Spinal cord (tissue), 10 donors: ENCODE measurements around the gene CERS5. TPM values are rescaled to one million over a fixed set of nuclear protein-coding genes. Genes with fewer than 3 reads are reported as not detected.
A peak's percentile ranks its signal among the peaks of the same experiment; 100 is the strongest.

Source experiments
- DNase-seq, 6 donors: peaks; one replicate each; pipeline versions ENCODE4 v3.0.0 to v3.0.0-alpha.2; 2013 to 2015; ENCODE audit warnings: low spot score in 6 of 6, low read depth in 4 of 6
- H3K27ac ChIP-seq: one replicate; pipeline ENCODE4 v1.5.1; 2013; ENCODE audit warnings: low read depth, low read length, control low read depth
- H3K27me3 ChIP-seq: one replicate; pipeline ENCODE4 v1.6.1; 2013; ENCODE audit warnings: low read length; ENCODE audit not compliant: control insufficient read depth, insufficient read depth
- H3K36me3 ChIP-seq: one replicate; pipeline ENCODE4 v1.6.1; 2013; ENCODE audit warnings: low read length; ENCODE audit not compliant: control insufficient read depth, insufficient read depth
- H3K4me1 ChIP-seq: one replicate; pipeline ENCODE4 v1.6.1; 2013; ENCODE audit warnings: low read length; ENCODE audit not compliant: control insufficient read depth, insufficient read depth
- H3K4me3 ChIP-seq: one replicate; pipeline ENCODE4 v1.5.1; 2013; ENCODE audit warnings: low read depth, low read length, control low read depth
- H3K9me3 ChIP-seq: one replicate; pipeline ENCODE4 v1.6.1; 2013; ENCODE audit warnings: low read length; ENCODE audit not compliant: control insufficient read depth, insufficient read depth
- WGBS: methylation state at CpG from one replicate; pipeline ENCODE4 v1.1.5; 2013; ENCODE audit warnings: missing lambda C conversion rate; ENCODE audit not compliant: insufficient coverage; 5-methylcytosine and 5-hydroxymethylcytosine counted together
- polyA plus RNA-seq, 2 donors: library from polyadenylated mRNA; unstranded; fragments of 120-200 nt; gene quantifications; one replicate each; pipeline ENCODE4 v1.2.1, GENCODE V29; 2013; ENCODE audit not compliant: insufficient read length in 2 of 2
- total RNA-seq, 2 donors: library from RNA; depleted of rRNA in 1 of 2; stranded (reverse); fragments of 120-200 nt in 1 of 2; fragments of >200 nt in 1 of 2; gene quantifications; one replicate each; pipeline versions ENCODE4 v1.2.3 to v1.2.4, GENCODE V29; 2013 to 2014
- donor health status: healthy.

Gene CERS5
- total and polyA plus RNA-seq, 4 donors = 74.9 to 122 (median 93.8) TPM

- Histone ChIP-seq H3K9me3 (no peaks in the 10 kb centered on the region), H3K27me3 (no peaks in the 10 kb centered on the region), H3K4me1 (peaks cover 68% of the 10 kb centered on the region), H3K4me3 (no peak overlapping the region), H3K27ac (no peak overlapping the region), H3K36me3 (peaks cover 1% of the 10 kb centered on the region)
- 82% methylated on average over 2 of the region's 3 CpGs for WGBS
- DNase-seq = no peak
Measured at GRCh38 chr12:50109319-50109718, 57.9 kb downstream of the CERS5 start.

DNA sequence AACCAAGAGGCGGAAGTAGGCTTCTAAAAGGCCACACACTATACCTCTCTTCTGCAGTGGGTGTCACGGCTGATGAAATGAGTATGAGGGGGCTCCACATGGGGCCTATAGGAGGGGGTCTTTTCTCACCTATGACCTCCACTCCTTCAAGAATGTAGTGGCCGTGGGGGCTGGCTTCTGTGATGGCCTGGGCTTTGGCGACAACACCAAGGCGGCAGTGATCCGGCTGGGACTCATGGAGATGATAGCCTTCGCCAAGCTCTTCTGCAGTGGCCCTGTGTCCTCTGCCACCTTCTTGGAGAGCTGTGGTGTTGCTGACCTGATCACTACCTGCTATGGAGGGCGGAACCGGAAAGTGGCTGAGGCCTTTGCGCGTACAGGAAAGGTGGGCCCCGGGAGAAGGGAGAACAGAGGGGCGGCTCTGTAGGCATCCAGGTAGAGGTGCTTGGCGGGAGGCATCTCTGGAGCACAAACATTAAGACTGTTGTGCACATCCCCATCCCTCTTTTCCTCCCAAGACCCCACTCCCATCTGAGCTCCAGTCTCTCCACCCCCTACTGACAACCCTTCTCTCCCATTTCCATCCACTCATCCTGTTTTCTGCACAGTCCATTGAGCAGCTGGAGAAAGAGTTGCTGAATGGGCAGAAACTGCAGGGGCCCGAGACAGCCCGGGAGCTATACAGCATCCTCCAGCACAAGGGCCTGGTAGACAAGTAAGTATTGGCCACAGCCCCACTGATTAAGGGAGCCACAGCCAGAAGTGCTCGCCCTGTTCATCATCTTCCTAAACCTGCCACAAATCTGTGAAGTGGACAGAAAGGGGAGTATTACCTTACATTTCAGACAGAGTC, 59.5 kb downstream of the CERS5 start:
- 93% methylated on average over 13 of the region's 17 CpGs for WGBS
- Histone ChIP-seq H3K9me3 (no peaks in the 10 kb centered on the region), H3K27ac (no peak overlapping the region), H3K27me3 (no peaks in the 10 kb centered on the region), H3K36me3 (no peaks in the 10 kb centered on the region), H3K4me1 (peaks cover 68% of the 10 kb centered on the region), H3K4me3 (no peak overlapping the region)
- DNase-seq = peak in 1 of 6 donors; percentile 16

GRCh38 chr12:50106907-50107306, 60.3 kb downstream of the CERS5 start:
- 77% methylated on average over 3 of the region's 3 CpGs for WGBS

DNA sequence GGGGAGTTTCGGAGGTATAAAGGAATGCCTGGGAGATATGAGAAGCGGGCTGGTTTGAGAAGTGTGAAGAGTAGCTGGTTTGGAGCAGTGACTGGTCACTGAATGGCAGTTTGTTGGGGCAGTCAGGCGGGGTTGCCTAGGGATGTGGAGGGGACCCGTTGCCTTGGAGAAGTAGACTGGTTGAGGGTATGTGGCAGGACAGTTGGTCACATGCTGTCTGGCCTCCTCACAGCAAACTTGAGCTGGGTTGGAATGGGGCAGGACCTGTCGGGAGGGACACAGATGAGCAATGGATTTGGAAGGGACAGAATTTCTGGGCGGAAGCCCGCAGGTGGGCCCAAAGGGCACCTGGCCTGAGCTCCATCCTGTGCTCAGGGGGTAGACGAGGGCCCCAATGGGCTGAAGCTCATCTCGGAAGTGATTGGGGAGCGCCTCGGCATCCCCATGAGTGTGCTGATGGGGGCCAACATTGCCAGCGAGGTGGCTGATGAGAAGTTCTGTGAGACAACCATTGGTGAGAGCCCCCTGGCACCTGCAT, 61.2 kb downstream of the CERS5 start:
- 87% methylated on average over 10 of the region's 12 CpGs for WGBS
- no peak overlapping the region for H3K27ac ChIP-seq
- H3K4me3 ChIP-seq = no peak overlapping the region
- peak in 1 of 6 donors; percentile 47 for DNase-seq
- peaks cover 4% of the 10 kb centered on the region for H3K36me3 ChIP-seq
- peaks cover 74% of the 10 kb centered on the region for H3K4me1 ChIP-seq
- no peaks in the 10 kb centered on the region for H3K27me3 ChIP-seq
- no peaks in the 10 kb centered on the region for H3K9me3 ChIP-seq

More at GRCh38 chr12:50106907-50107306, 60.3 kb downstream of the CERS5 start:
- DNase-seq = no peak
- Histone ChIP-seq H3K36me3 (no peaks in the 10 kb centered on the region), H3K4me1 (peaks cover 74% of the 10 kb centered on the region), H3K27me3 (no peaks in the 10 kb centered on the region), H3K9me3 (no peaks in the 10 kb centered on the region), H3K27ac (no peak overlapping the region), H3K4me3 (no peak overlapping the region)

GRCh38 chr12:50104417-50105366, 62.5 kb downstream of the CERS5 start:
- Histone ChIP-seq H3K27ac (no peak overlapping the region), H3K4me3 (no peak overlapping the region), H3K9me3 (no peaks in the 10 kb centered on the region), H3K4me1 (peaks cover 63% of the 10 kb centered on the region), H3K36me3 (peaks cover 10% of the 10 kb centered on the region), H3K27me3 (no peaks in the 10 kb centered on the region)
- DNase-seq = no peak
- WGBS = 81% methylated on average over 12 of the region's 14 CpGs

DNA sequence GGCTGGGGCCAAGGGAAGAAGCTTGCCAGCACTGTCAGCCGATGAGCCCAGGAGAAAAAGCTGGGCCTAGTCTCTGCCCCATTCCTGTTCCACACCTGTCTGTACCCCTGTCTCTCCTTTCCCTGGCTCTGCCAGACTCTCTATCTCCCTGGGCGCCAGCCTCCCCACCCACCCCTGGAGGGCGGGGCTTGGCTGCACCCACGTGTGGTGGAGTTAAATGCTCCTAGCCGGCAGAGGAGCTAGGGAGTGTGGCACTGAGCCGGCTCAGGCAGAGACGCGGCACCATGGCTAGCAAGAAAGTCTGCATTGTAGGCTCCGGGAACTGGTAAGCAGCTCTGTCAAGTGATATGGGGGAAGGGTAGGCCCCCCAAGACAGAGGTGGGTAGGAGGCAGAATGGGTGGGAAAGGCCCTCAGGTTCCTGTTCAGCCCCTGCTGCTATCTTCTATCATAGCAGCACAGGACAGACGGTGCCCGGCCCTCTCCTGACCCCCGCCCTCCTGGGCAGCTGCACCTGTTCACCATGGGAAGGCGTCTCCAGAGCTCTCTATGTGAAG, 63.3 kb downstream of the CERS5 start, which contains the start of gene GPD1:
Gene GPD1 (plus strand): TSS at position 242 of the 555 bp plus-strand sequence. CDS start 43 bp downstream, at position 285.
- peak in 3 of 6 donors; percentile 36 to 84 (median 76) for DNase-seq
- 24% methylated on average over 11 of the region's 13 CpGs for whole genome bisulfite sequencing
- Histone ChIP-seq H3K27ac (peak within 1 kb of the TSS; percentile 42), H3K9me3 (no peaks in the 10 kb centered on the region), H3K27me3 (no peaks in the 10 kb centered on the region), H3K4me1 (peaks cover 58% of the 10 kb centered on the region), H3K4me3 (no peak within 1 kb of the TSS), H3K36me3 (peaks cover 13% of the 10 kb centered on the region)

- peak overlapping the region; percentile 40 for H3K27ac ChIP-seq
- DNase-seq = no peak
- WGBS = no CpG with 5 or more reads among the region's 2 CpGs
- H3K4me3 ChIP-seq = no peak overlapping the region
- no peaks in the 10 kb centered on the region for H3K9me3 ChIP-seq
- H3K27me3 ChIP-seq = no peaks in the 10 kb centered on the region
- peaks cover 58% of the 10 kb centered on the region for H3K4me1 ChIP-seq
- H3K36me3 ChIP-seq = peaks cover 18% of the 10 kb centered on the region
Measured at GRCh38 chr12:50103351-50103750, 63.8 kb downstream of the CERS5 start.

DNA sequence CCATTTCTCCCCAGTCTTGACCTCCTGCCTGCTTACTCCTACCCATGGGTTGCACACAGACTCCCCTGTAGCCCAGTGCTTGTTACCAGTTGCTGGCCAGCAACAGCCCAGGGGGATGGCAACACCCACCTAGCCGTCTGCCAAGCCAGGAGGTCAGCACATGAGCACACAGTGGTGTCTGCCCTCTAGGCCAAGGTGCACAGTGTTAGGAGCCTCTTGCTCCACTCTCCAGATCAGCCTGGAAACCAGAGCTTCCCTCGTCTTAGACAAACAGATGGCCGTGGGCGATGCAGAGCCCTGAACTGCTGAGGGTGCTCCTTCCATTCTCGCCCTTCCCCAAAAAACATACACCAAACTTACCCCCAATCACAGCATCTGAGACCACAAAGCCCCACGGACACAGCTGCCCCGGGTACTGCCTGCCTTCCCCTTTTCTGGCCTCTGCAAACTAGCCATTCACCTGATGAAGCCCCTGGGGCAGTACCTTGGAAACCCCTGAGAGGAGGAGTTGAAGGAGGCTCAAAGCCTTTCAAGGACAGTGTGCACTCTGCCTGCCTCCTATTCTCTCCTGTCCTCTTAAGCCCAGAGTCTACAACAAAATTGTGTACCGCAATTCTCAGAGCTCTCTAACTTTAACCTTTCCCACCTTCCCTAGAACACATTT, 64.4 kb downstream of the CERS5 start:
- no peak for DNase-seq
- H3K4me1 ChIP-seq = peaks cover 58% of the 10 kb centered on the region
- WGBS = 85% methylated on average over 7 of the region's 8 CpGs
- H3K9me3 ChIP-seq = no peaks in the 10 kb centered on the region
- peak overlapping the region; percentile 42 for H3K27ac ChIP-seq
- peaks cover 24% of the 10 kb centered on the region for H3K36me3 ChIP-seq
- no peaks in the 10 kb centered on the region for H3K27me3 ChIP-seq
- no peak overlapping the region for H3K4me3 ChIP-seq
